K562 (cell line): ENCODE results near the gene OAT. TPM values are rescaled to one million over a fixed set of nuclear protein-coding genes. Genes with fewer than 3 reads are reported as not detected.
A peak's percentile ranks its signal among the peaks of the same experiment; 100 is the strongest.

Experiments used
- ATAC-seq: fragments of 200-7000 bp; cut with Tn5 transposase; 3 replicates; pipeline ENCODE4 v1.9.1; 2020; ENCODE audit warnings: moderate library complexity
- BruUV-seq: library from RNA; stranded (reverse); fragments of 400-500 nt; replicated peaks from 2 replicates; lab custom pipeline; 2021; lab: Mats Ljungman, UMichigan
- CTCF ChIA-PET: fragments of 300-600 bp; formaldehyde crosslinking; extraction: SDS; loops from one replicate; lab custom pipeline; 2021; ENCODE audit warnings: low intra/inter-chr PET ratio; lab: Yijun Ruan, JAX
- POLR2A ChIA-PET: fragments of 300-600, 350-650 bp; sonication (Branson Sonifier 250); formaldehyde crosslinking; extraction: SDS; loops from one replicate; lab custom pipeline; 2021; ENCODE audit warnings: antibody characterized with exemption, inconsistent platforms; lab: Yijun Ruan, JAX
- DNase-seq, 4 experiments: peaks; one replicate each; pipeline versions ENCODE4 v3.0.0 to v3.0.0-alpha.2; 2011 to 2018; ENCODE audit warnings: low spot score in 3 of 4, mixed read lengths in 3 of 4; ENCODE audit errors: extremely low read depth in 1 of 4
- FAIRE-seq: peaks from 2 replicates; lab custom pipeline; 2011; peaks lifted over from hg19 to GRCh38; lab: Jason Lieb, UNC
- H2AFZ ChIP-seq: 2 replicates; pipeline ENCODE4 v1.6.0; 2011; ENCODE audit warnings: low read depth, low read length, control low read depth, inconsistent platforms
- H3K27ac ChIP-seq: fragments of 200-600 bp; 3 replicates; pipeline ENCODE4 v1.8.0; 2011; ENCODE audit warnings: low read depth, mild to moderate bottlenecking, control low read depth, inconsistent platforms, low read length, moderate library complexity, mixed read lengths; ENCODE audit errors: extremely low read depth
- H3K27me3 ChIP-seq, 2 experiments: fragments of 300-600 bp in 1 of 2; 2 replicates in 1 of 2; 3 replicates in 1 of 2; pipeline versions ENCODE4 v1.6.0 to v1.8.0; 2011; ENCODE audit warnings: inconsistent platforms in 2 of 2, low read length in 2 of 2, mild to moderate bottlenecking in 1 of 2, mixed read lengths in 1 of 2, moderate library complexity in 1 of 2; ENCODE audit not compliant: control insufficient read depth in 2 of 2, insufficient read depth in 2 of 2
- H3K36me3 ChIP-seq: fragments of 300-600 bp; 3 replicates; pipeline ENCODE4 v1.8.0; 2011; ENCODE audit warnings: mild to moderate bottlenecking, low read length, inconsistent platforms; ENCODE audit not compliant: control insufficient read depth, insufficient read depth
- H3K4me1 ChIP-seq, 2 experiments: fragments of 200-600 bp in 1 of 2; replicated peaks in 1 of 2; 2 replicates in 1 of 2; 3 replicates in 1 of 2; pipeline versions ENCODE4 v1.5.1 to v1.8.0; 2011; ENCODE audit warnings: inconsistent platforms in 2 of 2, low read length in 2 of 2, mild to moderate bottlenecking in 1 of 2, mixed read lengths in 1 of 2, moderate library complexity in 1 of 2; ENCODE audit not compliant: control insufficient read depth in 2 of 2, insufficient read depth in 2 of 2
- H3K4me2 ChIP-seq: 2 replicates; pipeline ENCODE4 v1.6.1; 2011; ENCODE audit warnings: low read length, control low read depth, inconsistent platforms, mixed read lengths; ENCODE audit not compliant: insufficient read depth
- H3K4me3 ChIP-seq: fragments of 200-600 bp; sonication (generic), shearing (Covaris generic); 2 replicates; pipeline ENCODE4 v1.5.1; 2016; ENCODE audit warnings: control low read depth, inconsistent platforms
- H3K79me2 ChIP-seq: fragments of 200-600 bp; 3 replicates; pipeline ENCODE4 v1.8.0; 2011; ENCODE audit warnings: low read length, inconsistent platforms; ENCODE audit not compliant: control insufficient read depth, insufficient read depth
- H3K9ac ChIP-seq, 2 experiments: 2 replicates each; pipeline versions ENCODE4 v1.6.0 to v1.6.1; 2011; ENCODE audit warnings: low read depth in 2 of 2, low read length in 2 of 2, control low read depth in 1 of 2, inconsistent platforms in 1 of 2, mild to moderate bottlenecking in 1 of 2, mixed read lengths in 1 of 2; ENCODE audit not compliant: insufficient read depth in 1 of 2
- H3K9me1 ChIP-seq: one replicate; pipeline ENCODE4 v1.6.0; 2011; ENCODE audit warnings: inconsistent platforms, mild to moderate bottlenecking, low read length, moderate library complexity; ENCODE audit not compliant: control insufficient read depth, insufficient read depth
- H3K9me3 ChIP-seq: replicated peaks from 2 replicates; pipeline ENCODE4 v1.5.1; 2011; ENCODE audit warnings: low read depth, low read length, inconsistent platforms; ENCODE audit not compliant: control insufficient read depth, insufficient read depth
- H4K20me1 ChIP-seq: replicated peaks from 2 replicates; pipeline ENCODE4 v1.6.1; 2011; ENCODE audit warnings: low read length, inconsistent platforms, mixed read lengths; ENCODE audit not compliant: control insufficient read depth, insufficient read depth
- BRD9 ChIP-seq: fragments of 450-650 bp; IDR thresholded peaks from 2 replicates; pipeline ENCODE4 v1.6.1; 2018; ENCODE audit warnings: low read depth; ENCODE audit not compliant: partially characterized antibody
- KHSRP ChIP-seq: fragments of 450-650 bp; IDR thresholded peaks from 2 replicates; pipeline ENCODE4 v1.6.1; 2017
- MAFG ChIP-seq: fragments of 450-650 bp; conservative IDR thresholded peaks from 2 replicates; pipeline ENCODE4 v1.6.1; 2016; ENCODE audit warnings: missing genetic modification characterization, missing compliant biosample characterization
- PHB ChIP-seq: fragments of 250-450 bp; sonication (Bioruptor Pico); IDR thresholded peaks from 2 replicates; pipeline ENCODE4 v1.5.0; 2021
- RBM34 ChIP-seq: fragments of 200-400 bp; formaldehyde crosslinking; IDR thresholded peaks from 2 replicates; pipeline ENCODE4 v1.6.1; 2018; ENCODE audit warnings: low read length, borderline replicate concordance; ENCODE audit not compliant: insufficient read depth
- SMAD4 ChIP-seq: fragments of 250-450 bp; sonication (Bioruptor Pico); conservative IDR thresholded peaks from 2 replicates; pipeline ENCODE4 v1.8.0; 2021; ENCODE audit warnings: inconsistent platforms, mild to moderate bottlenecking, moderate library complexity
- SNIP1 ChIP-seq: fragments of 450-650 bp; IDR thresholded peaks from 2 replicates; pipeline ENCODE4 v1.7.1; 2017; ENCODE audit warnings: low read depth, mild to moderate bottlenecking
- TARDBP ChIP-seq: fragments of 450-650 bp; IDR thresholded peaks from 2 replicates; pipeline ENCODE4 v1.6.1; 2016
- TBL1XR1 ChIP-seq, 2 experiments: IDR thresholded peaks; 2 replicates each; pipeline ENCODE4 v1.6.1; 2012; ENCODE audit warnings: improper control_type of control experiment in 2 of 2, low read length in 2 of 2, mild to moderate bottlenecking in 1 of 2
- ZBTB1 ChIP-seq: sonication (generic); formaldehyde crosslinking; IDR thresholded peaks from 2 replicates; pipeline ENCODE4 v1.8.1; 2023; ENCODE audit warnings: missing genetic modification reagents, low read depth, mild to moderate bottlenecking, borderline replicate concordance
- ZFX ChIP-seq: sonication (generic); formaldehyde crosslinking; IDR thresholded peaks from 2 replicates; pipeline ENCODE4 v1.8.0; 2022; ENCODE audit warnings: mild to moderate bottlenecking, missing genetic modification reagents, moderate library complexity
- ZNF184 ChIP-seq: sonication (generic); formaldehyde crosslinking; IDR thresholded peaks from 2 replicates; pipeline ENCODE4 v1.5.0; 2020; ENCODE audit warnings: missing genetic modification reagents
- WGBS: fragments of 100-300 bp; shearing (Covaris generic); methylation state at CpG from one replicate; pipeline ENCODE4 v1.1.6; 2016; ENCODE audit warnings: low coverage, mixed read lengths; ENCODE audit not compliant: insufficient coverage; ENCODE audit errors: missing lambda C conversion rate; 5-methylcytosine and 5-hydroxymethylcytosine counted together
- in situ Hi-C: fragments of 300-500 bp; cut with MboI; formaldehyde crosslinking; loops from 4 replicates; pipeline ENCODE4 v1.15.0; 2018; ENCODE audit warnings: inconsistent platforms, mixed read lengths
- intact Hi-C: fragments of 100-400 bp; cut with micrococcal nuclease; formaldehyde crosslinking; loops from 2 replicates; pipeline ENCODE4 v1.14.2; 2022
- polyA plus RNA-seq, 8 experiments: library from polyadenylated mRNA; depleted of rRNA in 4 of 8; stranded (reverse) in 5 of 8; unstranded in 3 of 8; fragments of >200 nt; fragmentation: Nextera tagmentation in 2 of 8; fragmentation: Illumina TruSeq in 1 of 8; extraction: Ambion mirVana in 2 of 8; extraction: Trizol in 1 of 8; gene quantifications; 2 replicates each; pipeline versions ENCODE4 v1.2.1 to v1.2.3, GENCODE V29; 2011 to 2014; ENCODE audit warnings: inconsistent platforms in 1 of 8, missing spikeins in 1 of 8
- total RNA-seq, 7 experiments: library from RNA; depleted of rRNA in 6 of 7; stranded (reverse); fragments of >200 nt in 6 of 7; fragmentation: Illumina TruSeq in 2 of 7; extraction: Trizol in 2 of 7; gene quantifications; 2 replicates each; pipeline versions ENCODE4 v1.2.1 to v1.2.3, GENCODE V29; 2011 to 2021; ENCODE audit warnings: low replicate concordance in 1 of 7
- TF ChIP-seq, protein P1 (sequence below): fragments of 250-450 bp; sonication (Bioruptor Pico); IDR thresholded peaks from 2 replicates; pipeline ENCODE4 v1.4.0; 2020
- TF ChIP-seq, protein P2 (sequence below), 2 experiments: fragments of 450-650 bp; IDR thresholded peaks; 2 replicates each; pipeline ENCODE4 v1.6.1; 2016

OAT gene
- total and polyA plus RNA-seq, 9 of the 15 experiments (the other 6 are each of a cell fraction or from before 2014, with no cell fraction given): 100 to 312 (median 163) TPM

DNA sequence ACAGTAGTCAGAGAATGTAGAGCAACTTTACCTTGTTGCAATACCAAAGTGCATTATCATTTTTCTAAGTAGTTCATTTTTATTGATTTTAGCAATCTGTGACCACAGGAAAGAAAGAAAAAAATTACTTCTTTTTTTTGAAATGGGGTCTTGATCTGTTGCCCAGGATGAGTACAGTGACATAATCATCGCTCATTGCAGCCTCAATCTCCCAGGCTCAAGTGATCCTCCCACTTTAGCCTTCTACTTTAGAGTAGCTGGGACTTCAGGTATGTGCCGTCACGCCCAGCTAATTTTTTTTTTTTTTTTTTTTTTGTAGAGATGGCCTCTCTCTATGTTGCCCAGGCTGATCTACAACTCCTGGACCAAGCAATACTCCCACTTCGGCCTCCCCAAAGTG lies 11.4 kb upstream of the OAT start (continued):
- TF ChIP-seq, protein P1, sequence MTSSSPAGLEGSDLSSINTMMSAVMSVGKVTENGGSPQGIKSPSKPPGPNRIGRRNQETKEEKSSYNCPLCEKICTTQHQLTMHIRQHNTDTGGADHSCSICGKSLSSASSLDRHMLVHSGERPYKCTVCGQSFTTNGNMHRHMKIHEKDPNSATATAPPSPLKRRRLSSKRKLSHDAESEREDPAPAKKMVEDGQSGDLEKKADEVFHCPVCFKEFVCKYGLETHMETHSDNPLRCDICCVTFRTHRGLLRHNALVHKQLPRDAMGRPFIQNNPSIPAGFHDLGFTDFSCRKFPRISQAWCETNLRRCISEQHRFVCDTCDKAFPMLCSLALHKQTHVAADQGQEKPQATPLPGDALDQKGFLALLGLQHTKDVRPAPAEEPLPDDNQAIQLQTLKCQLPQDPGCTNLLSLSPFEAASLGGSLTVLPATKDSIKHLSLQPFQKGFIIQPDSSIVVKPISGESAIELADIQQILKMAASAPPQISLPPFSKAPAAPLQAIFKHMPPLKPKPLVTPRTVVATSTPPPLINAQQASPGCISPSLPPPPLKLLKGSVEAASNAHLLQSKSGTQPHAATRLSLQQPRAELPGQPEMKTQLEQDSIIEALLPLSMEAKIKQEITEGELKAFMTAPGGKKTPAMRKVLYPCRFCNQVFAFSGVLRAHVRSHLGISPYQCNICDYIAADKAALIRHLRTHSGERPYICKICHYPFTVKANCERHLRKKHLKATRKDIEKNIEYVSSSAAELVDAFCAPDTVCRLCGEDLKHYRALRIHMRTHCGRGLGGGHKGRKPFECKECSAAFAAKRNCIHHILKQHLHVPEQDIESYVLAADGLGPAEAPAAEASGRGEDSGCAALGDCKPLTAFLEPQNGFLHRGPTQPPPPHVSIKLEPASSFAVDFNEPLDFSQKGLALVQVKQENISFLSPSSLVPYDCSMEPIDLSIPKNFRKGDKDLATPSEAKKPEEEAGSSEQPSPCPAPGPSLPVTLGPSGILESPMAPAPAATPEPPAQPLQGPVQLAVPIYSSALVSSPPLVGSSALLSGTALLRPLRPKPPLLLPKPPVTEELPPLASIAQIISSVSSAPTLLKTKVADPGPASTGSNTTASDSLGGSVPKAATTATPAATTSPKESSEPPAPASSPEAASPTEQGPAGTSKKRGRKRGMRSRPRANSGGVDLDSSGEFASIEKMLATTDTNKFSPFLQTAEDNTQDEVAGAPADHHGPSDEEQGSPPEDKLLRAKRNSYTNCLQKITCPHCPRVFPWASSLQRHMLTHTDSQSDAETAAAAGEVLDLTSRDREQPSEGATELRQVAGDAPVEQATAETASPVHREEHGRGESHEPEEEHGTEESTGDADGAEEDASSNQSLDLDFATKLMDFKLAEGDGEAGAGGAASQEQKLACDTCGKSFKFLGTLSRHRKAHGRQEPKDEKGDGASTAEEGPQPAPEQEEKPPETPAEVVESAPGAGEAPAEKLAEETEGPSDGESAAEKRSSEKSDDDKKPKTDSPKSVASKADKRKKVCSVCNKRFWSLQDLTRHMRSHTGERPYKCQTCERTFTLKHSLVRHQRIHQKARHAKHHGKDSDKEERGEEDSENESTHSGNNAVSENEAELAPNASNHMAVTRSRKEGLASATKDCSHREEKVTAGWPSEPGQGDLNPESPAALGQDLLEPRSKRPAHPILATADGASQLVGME: no peak
- TF ChIP-seq PHB (CRISPR knock-in tag): no peak
- TF ChIP-seq BRD9: no peak
- TF ChIP-seq ZFX (CRISPR knock-in tag): no peak
- no peak for TF ChIP-seq TBL1XR1 (IDR thresholded peaks at IDR 0.05; ENCODE audit: low read length in 2 of 2)

DNA sequence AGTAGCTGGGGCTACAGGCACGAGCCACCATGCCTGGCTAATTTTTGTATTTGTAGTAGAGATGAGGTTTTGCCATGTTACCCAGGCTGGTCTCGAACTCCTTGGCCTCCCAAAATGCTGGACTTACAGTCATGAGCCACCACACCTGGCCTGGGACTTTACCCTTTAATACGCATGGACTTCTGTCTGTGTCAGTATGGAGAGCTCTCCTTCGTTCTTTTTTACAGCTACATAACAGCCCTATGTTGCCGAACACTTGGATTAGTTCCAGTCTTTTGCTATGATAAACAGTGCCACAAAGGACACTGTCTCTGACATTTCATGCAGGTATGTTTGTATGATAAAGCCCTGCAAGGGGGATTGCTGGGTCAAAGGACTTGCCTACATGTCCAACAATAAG lies 10.9 kb upstream of the OAT start:
- H3K4me3 ChIP-seq: no peak overlapping the region
- peak overlapping the region; percentile 41; the same call in 1 of the 2 replicates for H2AFZ ChIP-seq
- H3K9me3 ChIP-seq: no peaks in the 10 kb centered on the region
- H3K79me2 ChIP-seq: no peaks in the 10 kb centered on the region
- no peaks in the 10 kb centered on the region for H3K9me1 ChIP-seq
- H3K9ac ChIP-seq: no peak overlapping the region
- H3K4me2 ChIP-seq: peak overlapping the region; percentile 14; the same call in 1 of the 2 replicates
- BruUV-seq: no TSS peak
- ChIA-PET CTCF (no interaction called here), POLR2A (interaction anchor here (0.6 to 0.8 kb wide), 2 partner anchors 8 to 80 kb away, joined by 3 read pairs; no protein-coding TSS in a partner anchor)
- intact Hi-C loops: no loop called here
- no peak overlapping the region for H3K27ac ChIP-seq
- H3K27me3 ChIP-seq: no peaks in the 10 kb centered on the region
- no peak for ATAC-seq
- no peaks in the 10 kb centered on the region for H4K20me1 ChIP-seq
- no peak for FAIRE-seq
- no peak for DNase-seq
- 35% methylated on average over 4 of the region's 5 CpGs for WGBS
- H3K4me1 ChIP-seq: peaks cover 0 to 5% of the 10 kb centered on the region in 2 experiments; a peak in 2 of 5 replicates
- in situ Hi-C loops: no loop called here
- H3K36me3 ChIP-seq: no peaks in the 10 kb centered on the region
- TF ChIP-seq ZBTB1 (CRISPR knock-in tag) (no peak), SNIP1 (no peak), RBM34 (no peak), ZNF184 (CRISPR knock-in tag) (no peak), SMAD4 (no peak), KHSRP (no peak), MAFG (no peak), TARDBP (no peak)
- TF ChIP-seq, protein P2, sequence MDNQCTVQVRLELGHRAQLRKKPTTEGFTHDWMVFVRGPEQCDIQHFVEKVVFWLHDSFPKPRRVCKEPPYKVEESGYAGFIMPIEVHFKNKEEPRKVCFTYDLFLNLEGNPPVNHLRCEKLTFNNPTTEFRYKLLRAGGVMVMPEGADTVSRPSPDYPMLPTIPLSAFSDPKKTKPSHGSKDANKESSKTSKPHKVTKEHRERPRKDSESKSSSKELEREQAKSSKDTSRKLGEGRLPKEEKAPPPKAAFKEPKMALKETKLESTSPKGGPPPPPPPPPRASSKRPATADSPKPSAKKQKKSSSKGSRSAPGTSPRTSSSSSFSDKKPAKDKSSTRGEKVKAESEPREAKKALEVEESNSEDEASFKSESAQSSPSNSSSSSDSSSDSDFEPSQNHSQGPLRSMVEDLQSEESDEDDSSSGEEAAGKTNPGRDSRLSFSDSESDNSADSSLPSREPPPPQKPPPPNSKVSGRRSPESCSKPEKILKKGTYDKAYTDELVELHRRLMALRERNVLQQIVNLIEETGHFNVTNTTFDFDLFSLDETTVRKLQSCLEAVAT (IDR thresholded peaks at IDR 0.05): no peak
